BJ (cell line): Measurements from ENCODE around the gene TNIP1. TPM values are rescaled to one million over a fixed set of nuclear protein-coding genes. Genes with fewer than 3 reads are reported as not detected.
A peak's percentile ranks its signal among the peaks of the same experiment; 100 is the strongest.

Experiments used
- CTCF ChIA-PET: fragments of 350-600 bp; formaldehyde crosslinking; extraction: SDS; loops from one replicate; lab custom pipeline; 2021; ENCODE audit warnings: antibody characterized with exemption, inconsistent platforms; lab: Yijun Ruan, JAX
- POLR2A ChIA-PET: fragments of 300-600 bp; sonication (Branson Sonifier 250); formaldehyde crosslinking; extraction: SDS; loops from one replicate; lab custom pipeline; 2021; ENCODE audit warnings: antibody characterized with exemption; lab: Charles Lee
- DNase-seq: peaks from one replicate; pipeline ENCODE4 v3.0.0-alpha.2; 2011; ENCODE audit warnings: low read depth
- H3K27me3 ChIP-seq: 2 replicates; pipeline ENCODE4 v1.6.0; 2011; ENCODE audit warnings: low read length; ENCODE audit not compliant: control insufficient read depth, insufficient read depth
- H3K36me3 ChIP-seq: 2 replicates; pipeline ENCODE4 v1.5.1; 2011; ENCODE audit warnings: low read length; ENCODE audit not compliant: control insufficient read depth, insufficient read depth
- H3K4me3 ChIP-seq: 2 replicates; pipeline ENCODE4 v1.5.1; 2011; ENCODE audit warnings: low read depth, mild to moderate bottlenecking, control low read depth, low read length
- CTCF ChIP-seq: IDR thresholded peaks from 2 replicates; pipeline ENCODE4 v1.5.1; 2011; ENCODE audit warnings: low read depth, mild to moderate bottlenecking, control low read depth, inconsistent platforms, low read length, moderate library complexity; ENCODE audit not compliant: insufficient read depth
- polyA plus RNA-seq: library from polyadenylated mRNA; depleted of rRNA; stranded (reverse); fragments of >200 nt; gene quantifications from 2 replicates; pipeline ENCODE4 v1.2.3, GENCODE V29; 2011

The TNIP1 gene
- polyA plus RNA-seq, 1 experiment = 80.8 TPM

- H3K36me3 ChIP-seq = peaks cover 32% of the 10 kb centered on the region
- DNase-seq = no peak
- no peak overlapping the region for H3K4me3 ChIP-seq
- TF ChIP-seq CTCF = no peak
- ChIA-PET CTCF (interaction anchor here (1.0 to 5.2 kb wide), 4 partner anchors 13 to 50 kb away, joined by 3 to 37 read pairs (median 10); no protein-coding TSS in a partner anchor), POLR2A (no interaction called here)
- no peaks in the 10 kb centered on the region for H3K27me3 ChIP-seq
Measured at GRCh38 chr5:151064916-151065499, 15.8 kb downstream of the TNIP1 start.

GRCh38 chr5:151063142-151063989 is 17.5 kb downstream of the TNIP1 start:
- no peak for TF ChIP-seq CTCF
- no peaks in the 10 kb centered on the region for H3K27me3 ChIP-seq
- H3K36me3 ChIP-seq = peaks cover 35% of the 10 kb centered on the region
- DNase-seq = peak; percentile 58
- CTCF ChIA-PET = interaction anchor here (0.6 to 5.2 kb wide), 7 partner anchors 9 to 66 kb away, joined by 3 to 37 read pairs (median 4); no protein-coding TSS in a partner anchor
- H3K4me3 ChIP-seq = no peak overlapping the region
- POLR2A ChIA-PET = interaction anchor here (0.6 to 1.0 kb wide), 2 partner anchors 79 to 189 kb away, joined by 3 to 9 read pairs; no protein-coding TSS in a partner anchor

- Histone ChIP-seq H3K36me3 (peaks cover 35% of the 10 kb centered on the region), H3K4me3 (no peak overlapping the region), H3K27me3 (no peaks in the 10 kb centered on the region)
- CTCF ChIA-PET = interaction anchor here (1.1 to 5.2 kb wide), 5 partner anchors 8 to 53 kb away, joined by 3 to 37 read pairs (median 12); no protein-coding TSS in a partner anchor
- TF ChIP-seq CTCF = no peak
- DNase-seq = no peak
- POLR2A ChIA-PET = interaction anchor here (0.6 to 1.0 kb wide), 3 partner anchors 10 to 190 kb away, joined by 3 to 9 read pairs (median 3); no protein-coding TSS in a partner anchor
Measured at GRCh38 chr5:151062405-151063141, 18.3 kb downstream of the TNIP1 start.

GRCh38 chr5:151060742-151061141 is 20.1 kb downstream of the TNIP1 start:
- POLR2A ChIA-PET = no interaction called here
- no peak for DNase-seq
- no peaks in the 10 kb centered on the region for H3K27me3 ChIP-seq
- TF ChIP-seq CTCF = no peak
- H3K36me3 ChIP-seq = peaks cover 39% of the 10 kb centered on the region
- no peak overlapping the region for H3K4me3 ChIP-seq
- CTCF ChIA-PET = interaction anchor here (1.5 to 5.2 kb wide), 4 partner anchors 9 to 54 kb away, joined by 5 to 37 read pairs (median 20); no protein-coding TSS in a partner anchor
